Stimulated activated CD4-positive, alpha-beta T cell treated with anti-CD3 and anti-CD28 coated beads, Interleukin-12 subunit alpha, Interleukin-12 subunit beta, amount 100 ng/mL, for 48 hours (primary cell): ENCODE measurements around the gene POU6F1.
"Not testable (repeated sequence)": the region's sequence is repeated elsewhere in the genome, so short reads cannot be mapped to it uniquely, and the experiment has no call there.

ENCODE experiments used
- DNase-seq, 3 donors: peaks; one replicate each; pipeline ENCODE4 v3.0.0-alpha.2; 2020; ENCODE audit warnings: low read depth in 2 of 3, low spot score in 1 of 3

The POU6F1 gene

GRCh38 chr12:51229116-51229809 is 11.4 kb upstream of the POU6F1 start:
- DNase-seq: no peak

DNA sequence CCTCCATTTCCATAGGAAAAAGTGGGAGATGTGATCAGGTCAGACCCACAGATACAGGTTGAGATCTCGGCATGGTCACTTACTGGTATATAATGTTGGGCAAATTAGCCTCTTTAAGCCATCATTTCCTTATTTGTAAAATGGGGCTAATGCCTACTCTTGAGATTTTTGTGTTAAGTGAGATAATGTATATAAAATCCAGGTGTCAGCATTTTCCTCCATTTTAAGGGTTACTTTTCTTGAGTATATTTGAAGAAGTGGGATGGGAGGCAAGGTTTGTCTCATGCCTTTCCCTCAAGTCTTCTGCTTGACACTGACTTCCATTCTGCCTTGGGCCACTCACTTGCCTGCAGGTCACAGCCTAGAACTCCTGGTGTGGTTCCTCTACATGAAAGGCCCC is 10.1 kb upstream of the POU6F1 start:
- no peak for DNase-seq

GRCh38 chr12:51227112-51227511 is 9.2 kb upstream of the POU6F1 start:
- not testable (repeated sequence) for DNase-seq

DNA sequence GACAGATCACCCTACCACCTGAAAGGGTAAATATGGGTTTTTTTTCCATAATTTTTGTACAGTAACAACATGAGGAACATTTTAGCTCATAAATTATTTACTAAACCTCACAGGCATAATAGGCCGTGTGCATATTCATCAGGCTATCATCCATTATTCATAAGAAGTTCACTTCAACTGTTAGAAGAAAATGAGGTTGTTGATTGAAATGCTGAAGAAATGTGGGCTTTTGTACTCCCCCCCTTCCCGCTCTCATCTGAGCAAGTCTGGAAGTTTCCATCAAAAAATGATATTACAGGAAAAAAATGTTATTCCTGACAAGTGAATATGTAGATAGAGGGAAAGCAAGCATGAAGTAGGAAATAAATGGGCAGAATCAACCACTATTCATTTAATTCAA is 7.9 kb upstream of the POU6F1 start:
- DNase-seq: no peak

DNA sequence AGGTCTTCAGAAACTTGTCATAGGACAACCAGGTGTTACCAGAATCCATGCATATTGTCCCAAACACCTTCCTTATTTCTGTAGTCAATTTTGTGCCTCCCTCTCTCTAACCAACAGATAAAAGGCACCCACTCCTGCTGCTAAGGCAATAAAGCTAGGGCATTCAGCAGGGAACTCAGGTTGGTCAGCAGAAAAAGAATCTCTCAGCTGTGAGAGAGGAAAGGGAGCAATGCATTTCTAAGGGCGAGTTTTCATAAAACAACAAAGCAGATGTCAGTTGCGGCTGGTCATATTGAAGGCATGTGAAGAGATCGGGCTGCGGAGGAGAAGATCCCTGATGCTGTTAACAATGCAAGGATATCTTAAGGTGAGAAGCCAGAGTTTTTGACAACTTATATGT is 7.4 kb upstream of the POU6F1 start:
- no peak for DNase-seq

GRCh38 chr12:51224625-51225024 is 6.8 kb upstream of the POU6F1 start:
- no peak for DNase-seq

DNA sequence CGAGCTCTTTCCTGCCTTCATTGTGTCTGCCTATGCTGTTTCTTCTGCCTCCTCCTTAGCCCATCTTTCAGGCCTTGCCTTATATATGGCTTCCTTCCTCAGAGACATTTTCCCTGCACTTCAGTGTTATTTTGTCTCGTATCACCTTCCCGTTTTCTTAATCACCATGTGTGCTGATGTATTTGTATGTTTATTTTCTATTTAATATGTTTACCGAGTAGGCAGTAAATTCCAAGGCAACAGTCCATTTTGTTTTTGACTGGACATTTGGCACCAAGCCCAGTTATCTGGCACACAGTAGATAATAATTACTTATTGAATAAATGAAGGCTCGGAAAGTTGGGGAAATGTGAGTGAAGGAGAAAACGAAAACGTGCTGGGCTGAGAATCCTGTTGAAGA is 4.6 kb upstream of the POU6F1 start:
- no peak for DNase-seq

DNA sequence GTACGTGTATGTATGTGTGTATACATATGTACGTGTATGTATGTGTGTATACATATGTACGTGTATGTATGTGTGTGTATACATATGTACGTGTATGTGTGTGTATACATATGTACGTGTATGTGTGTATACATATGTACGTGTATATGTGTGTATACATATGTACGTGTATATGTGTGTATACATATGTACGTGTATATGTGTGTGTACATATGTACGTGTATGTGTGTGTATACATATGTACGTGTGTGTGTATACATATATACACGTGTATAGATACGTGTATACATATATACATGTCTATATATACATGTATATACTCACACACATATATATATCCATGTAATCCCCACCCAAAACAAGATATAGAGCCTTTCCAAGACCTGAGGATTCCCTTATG is 2.0 kb upstream of the POU6F1 start:
- not testable (repeated sequence) for DNase-seq

- DNase-seq: no peak
Measured at GRCh38 chr12:51219322-51219721, 1.5 kb upstream of the POU6F1 start.

- DNase-seq: no peak
Measured at GRCh38 chr12:51218607-51219161, 822 bp upstream of the POU6F1 start.

- peak in 2 of 3 donors; percentile 29 to 32 for DNase-seq
Measured at GRCh38 chr12:51217133-51217967, 512 bp downstream of the POU6F1 start.

GRCh38 chr12:51216642-51217041 is 1.2 kb downstream of the POU6F1 start:
- DNase-seq: no peak

- no peak for DNase-seq
Measured at GRCh38 chr12:51214895-51215294, 3.0 kb downstream of the POU6F1 start.

- no peak for DNase-seq
Measured at GRCh38 chr12:51210690-51211395, 7.0 kb downstream of the POU6F1 start.

GRCh38 chr12:51209259-51209658 is 8.6 kb downstream of the POU6F1 start:
- DNase-seq: no peak

DNA sequence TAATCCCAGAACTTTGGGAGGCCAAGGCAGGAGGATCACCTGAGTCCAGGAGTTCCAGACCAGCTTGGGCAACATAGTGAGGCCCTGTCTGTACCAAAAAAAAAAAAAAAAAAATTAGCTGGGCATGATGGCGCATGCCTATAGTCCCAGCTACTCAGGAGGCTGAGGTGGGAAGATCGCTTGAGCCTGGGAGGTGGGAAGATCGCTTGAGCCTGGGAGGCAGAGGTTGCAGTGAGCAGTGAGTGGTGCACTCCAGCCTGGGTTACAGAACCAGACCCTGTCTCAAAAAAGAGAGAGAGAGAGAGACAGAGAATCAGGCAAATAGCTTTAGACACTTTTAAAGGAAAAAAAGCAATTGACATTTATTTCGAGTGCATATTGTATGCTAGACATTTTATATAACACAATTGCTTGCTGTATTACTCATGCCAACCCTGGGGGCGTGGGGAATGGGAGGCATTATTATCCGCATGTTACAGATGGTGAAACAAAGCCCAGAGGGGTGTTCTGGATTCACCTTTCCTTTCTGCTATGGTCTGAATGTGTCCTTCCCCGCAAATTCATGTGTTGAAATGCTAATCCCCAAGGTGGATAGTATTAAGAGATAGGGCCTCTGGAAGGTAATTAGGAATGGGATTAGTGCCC is 9.7 kb downstream of the POU6F1 start:
- DNase-seq: no peak

DNA sequence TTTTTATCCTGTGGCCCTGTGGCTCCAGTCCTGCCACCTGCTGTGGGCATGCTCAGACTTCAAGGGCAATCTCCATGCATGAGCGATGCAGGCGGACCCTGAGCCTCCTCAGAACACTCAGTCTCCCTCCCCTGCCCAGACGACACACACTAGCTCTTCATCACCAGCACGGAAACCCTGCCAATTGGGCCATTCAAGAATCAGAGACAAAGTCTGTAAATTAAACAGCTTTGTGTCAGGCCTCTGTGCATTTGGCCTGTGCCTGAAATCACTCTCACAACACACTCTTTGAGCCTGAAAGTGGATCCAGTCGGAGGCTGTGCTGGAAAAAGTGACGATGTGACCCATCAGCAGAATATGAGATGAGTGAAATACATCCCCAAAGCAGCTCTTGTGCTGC is 12.5 kb downstream of the POU6F1 start:
- no peak for DNase-seq

DNA sequence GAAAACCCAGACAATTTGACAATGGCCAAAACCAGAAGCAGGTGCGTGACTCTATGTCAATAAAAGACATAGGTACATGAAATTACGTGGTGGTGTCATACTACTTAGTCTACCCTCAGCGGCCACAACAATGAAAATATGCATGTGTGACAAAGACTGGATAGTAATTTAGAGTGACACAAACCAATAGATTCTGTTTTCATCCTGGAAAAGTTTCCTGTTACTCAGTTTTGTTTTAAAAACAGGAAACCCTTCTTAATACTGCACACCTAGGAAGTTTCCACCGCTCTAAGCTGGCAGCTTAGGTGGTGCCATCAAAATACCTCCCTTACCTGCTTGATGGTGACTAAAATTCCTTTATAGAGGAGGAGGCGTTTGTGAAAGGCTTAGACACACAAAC is 15.1 kb downstream of the POU6F1 start:
- no peak for DNase-seq

- DNase-seq: no peak
Measured at GRCh38 chr12:51200806-51201205, 17.1 kb downstream of the POU6F1 start.

- DNase-seq: no peak
Measured at GRCh38 chr12:51200156-51200555, 17.7 kb downstream of the POU6F1 start.

DNA sequence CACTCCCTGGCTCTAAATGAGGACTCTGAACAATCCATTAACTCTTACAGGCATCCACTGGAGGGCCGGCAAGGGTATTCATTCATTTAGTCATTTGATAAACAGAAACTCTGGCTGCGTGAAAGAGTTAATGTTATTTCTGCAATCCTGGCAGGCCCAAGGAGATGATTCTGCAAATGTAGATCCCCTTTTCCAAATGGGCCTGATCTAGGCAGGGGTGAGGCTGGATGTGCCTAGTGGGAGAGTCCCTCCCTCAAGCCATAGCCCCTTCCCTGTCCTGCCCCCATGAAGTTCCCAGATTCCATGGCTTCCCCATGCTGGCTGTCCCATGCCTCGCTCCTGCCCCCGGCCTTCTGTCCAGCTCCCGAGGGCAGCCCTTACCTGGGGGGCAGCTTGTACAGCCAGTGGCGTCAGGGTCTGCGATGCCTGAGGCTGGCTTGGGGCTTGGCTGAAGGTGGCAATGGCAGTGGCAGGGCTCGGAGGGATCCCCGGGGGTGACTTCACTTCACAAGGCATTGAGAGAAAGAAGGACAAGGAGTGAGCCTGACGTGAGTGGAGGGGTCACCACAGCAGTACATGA is 18.4 kb downstream of the POU6F1 start:
- DNase-seq: no peak
